HG03159 (cell line): ENCODE measurements around the gene DNAH10.

Experiments used
- ATAC-seq: cut with Tn5 transposase; IDR thresholded peaks from one replicate; pipeline ENCODE4 v1.9.1; 2021; ENCODE audit warnings: mild to moderate bottlenecking, moderate library complexity; ENCODE audit not compliant: unreplicated experiment

DNAH10 gene

DNA sequence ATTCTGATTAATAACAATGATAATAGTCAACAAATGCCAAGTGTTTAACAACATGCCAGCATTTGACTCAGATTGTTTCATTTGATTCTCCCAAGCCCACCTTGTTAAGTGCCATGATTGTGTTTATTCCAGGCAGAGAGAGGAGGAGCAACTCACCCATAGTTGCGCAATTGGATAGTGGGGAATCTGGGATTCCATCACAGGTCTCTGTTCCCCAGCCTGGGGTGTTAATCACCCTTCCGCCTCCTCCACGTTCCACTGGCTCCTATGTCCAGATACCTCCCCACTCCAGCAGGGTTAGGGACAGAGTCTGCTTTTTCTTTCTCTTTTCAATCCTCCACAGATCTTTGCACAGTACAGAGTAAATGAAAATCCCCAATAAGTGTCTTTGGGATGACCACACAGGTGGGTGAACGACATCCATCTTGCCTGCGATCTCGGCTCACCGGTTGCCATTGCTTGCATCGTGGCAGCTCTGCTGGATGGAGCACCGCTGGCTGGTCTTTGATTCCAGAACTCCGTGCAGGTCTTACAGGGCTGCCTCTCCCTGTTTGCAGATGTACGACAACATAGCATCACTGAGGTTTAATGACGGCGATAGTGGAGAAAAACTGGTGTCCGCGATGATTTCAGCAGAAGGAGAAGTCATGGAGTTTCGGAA is 78.8 kb downstream of the DNAH10 start:
- no peak for ATAC-seq

DNA sequence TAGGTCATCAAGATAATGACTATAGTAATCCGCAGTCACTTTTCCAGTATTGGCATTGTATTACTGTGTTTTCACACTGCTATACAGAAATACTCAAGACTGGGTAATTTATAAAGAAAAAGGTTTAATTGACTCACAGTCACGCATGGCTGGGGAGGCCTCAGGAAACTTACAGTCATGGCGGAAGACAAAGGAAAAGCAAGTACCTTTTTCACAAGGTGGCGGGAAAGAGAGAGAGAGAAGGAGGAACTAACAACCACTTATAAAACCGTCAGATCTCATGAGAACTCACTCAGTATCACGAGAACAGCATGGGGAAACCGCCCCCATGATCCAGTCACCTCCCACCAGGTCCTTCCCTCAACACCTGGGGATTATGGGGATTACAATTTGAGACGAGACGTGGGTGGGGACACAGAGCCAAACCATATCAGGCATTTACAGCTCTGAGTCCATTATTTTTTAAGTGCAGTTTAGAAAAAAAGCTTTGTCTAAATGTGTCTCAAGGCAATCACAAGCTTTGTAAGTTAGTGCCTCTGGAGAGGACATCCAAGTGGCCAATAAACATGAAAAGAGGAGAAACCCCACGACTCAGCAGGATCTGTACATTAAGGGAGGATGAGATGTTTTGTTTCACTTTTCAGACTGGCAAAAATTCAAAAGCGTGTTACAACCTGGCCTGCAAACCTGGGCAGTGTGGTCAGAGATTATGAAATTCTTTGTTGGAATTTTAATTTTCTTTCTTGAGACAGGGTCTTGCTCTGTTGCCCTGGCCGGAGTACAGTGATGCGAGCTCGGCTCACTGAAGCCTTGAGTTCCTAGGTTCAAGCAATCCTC is 82.0 kb downstream of the DNAH10 start:
- no peak for ATAC-seq

DNA sequence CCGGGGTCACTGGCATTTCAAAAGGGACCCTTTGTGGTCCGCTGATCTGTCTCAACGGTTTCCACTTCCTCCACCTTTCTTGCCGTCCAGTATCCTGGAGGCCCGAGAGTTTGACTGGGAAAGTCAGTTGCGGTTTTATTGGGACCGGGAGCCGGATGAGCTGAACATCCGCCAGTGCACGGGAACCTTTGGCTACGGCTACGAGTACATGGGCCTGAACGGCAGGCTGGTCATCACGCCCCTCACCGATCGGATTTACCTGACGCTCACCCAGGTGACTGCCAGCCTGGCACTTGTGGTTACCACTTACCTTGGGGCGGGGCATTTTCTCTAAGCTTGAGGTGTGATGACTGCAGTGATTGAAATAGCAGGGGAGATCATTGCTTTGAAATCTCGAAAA is 83.8 kb downstream of the DNAH10 start:
- ATAC-seq, result no peak

DNA sequence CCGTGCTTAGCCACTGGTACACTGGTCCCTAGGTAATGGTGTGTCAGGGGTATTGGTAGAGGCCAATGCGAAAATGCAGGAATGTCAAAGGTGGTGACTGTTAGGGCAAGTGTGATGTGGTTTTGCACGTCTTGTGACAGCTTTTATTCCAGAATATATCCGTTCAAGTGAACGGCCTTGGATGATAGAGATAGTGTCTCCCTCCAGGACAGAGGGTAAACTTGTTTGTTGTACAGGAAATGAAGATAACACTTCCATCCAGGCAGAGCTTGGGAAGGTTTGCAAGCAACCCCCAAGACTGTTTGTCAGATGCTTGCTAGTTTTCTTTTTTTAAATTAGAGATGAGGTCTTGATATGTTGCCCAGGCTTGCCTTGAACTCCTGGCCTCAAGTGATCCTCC is 84.2 kb downstream of the DNAH10 start:
- ATAC-seq, result no peak

DNA sequence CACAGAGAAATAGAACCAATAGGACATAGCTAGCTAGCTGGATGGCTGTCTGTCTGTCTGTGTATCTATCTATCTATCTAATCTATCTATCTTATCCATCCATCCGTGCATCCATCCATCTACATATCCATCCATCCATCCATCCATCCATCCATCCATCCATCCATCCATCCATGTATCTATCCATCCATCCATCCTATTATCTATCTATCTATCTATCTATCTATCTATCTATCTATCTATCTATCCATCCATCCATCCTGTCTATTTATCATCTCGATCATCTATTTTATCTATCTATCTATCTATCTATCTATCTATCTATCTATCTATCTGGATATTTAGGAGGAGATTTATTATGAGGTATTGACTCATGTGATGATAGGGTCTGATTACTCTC is 84.9 kb downstream of the DNAH10 start:
- no peak for ATAC-seq

DNA sequence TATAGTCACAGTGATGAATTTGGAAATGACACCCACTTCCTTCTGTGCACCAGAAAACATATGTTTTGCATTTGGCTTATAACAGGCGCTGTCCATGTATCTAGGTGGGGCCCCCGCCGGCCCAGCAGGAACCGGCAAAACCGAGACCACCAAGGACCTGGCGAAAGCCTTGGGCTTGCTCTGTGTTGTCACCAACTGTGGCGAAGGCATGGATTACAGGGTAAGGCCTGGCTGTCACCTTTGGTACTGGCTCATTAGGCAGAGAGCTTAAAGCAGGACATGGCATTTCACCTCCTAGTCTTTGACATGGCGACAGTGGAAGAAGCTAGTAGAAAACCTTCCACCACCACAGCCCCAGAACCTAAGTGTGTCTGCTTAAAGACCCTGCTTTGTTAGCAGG is 85.8 kb downstream of the DNAH10 start:
- ATAC-seq, result no peak

DNA sequence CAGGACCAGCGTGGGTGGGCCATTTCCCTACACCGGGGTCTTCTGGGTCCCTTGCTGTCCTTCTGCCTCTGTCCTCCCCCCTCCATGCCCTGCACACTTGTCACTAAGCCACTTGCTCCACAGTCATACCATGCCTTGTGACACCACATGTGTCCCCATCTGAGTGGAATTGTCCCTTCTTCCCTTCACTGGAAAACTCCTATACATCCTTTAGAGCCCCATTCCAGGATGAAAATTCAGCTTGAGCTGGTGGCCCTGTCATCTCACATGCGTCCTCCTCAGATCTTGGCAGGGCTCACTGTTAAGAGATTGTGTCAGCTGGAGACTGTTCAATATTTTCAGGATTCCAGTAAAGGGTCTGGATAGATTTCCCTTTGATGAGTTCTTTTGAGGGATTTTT is 87.4 kb downstream of the DNAH10 start:
- no peak for ATAC-seq

DNA sequence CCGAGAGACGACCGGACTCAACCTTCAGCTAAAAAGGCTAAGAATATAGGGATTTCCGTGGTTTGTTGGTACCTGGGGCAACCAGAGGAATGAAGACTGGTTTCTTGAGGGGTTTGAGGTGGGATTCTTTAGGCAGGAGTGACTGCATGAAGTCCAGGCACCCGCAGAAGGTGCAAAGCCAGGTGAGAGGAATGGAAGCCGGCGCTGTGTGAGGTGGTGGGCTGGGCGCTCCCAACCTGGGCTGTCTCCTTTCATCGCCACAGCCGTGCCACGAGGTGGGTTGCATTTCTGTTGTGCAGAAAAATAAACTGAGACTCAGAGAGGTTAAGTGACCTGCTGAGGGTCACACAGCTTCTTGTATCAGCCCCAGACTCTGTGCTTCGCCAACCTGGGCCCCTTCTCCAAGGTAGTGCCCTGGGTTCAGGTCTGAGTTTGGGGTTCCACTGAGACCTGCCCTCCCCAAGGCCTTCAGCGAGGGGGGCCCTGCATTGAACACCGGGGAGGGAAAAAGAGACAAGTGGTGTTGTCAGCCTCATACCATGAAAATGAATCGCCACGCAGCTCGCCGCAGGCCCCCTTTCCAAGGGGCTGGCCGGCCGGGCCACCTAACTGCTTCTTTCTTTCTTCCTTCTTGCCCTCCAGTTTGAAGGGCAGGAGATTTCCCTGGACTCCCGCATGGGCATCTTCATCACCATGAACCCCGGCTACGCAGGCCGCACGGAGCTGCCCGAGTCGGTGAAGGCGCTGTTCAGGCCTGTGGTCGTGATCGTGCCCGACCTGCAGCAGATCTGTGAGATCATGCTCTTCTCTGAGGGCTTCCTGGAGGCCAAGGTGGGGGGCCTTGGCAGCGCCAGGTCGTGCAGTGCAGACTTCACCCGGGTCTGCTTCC is 88.4 kb downstream of the DNAH10 start:
- ATAC-seq, result no peak

DNA sequence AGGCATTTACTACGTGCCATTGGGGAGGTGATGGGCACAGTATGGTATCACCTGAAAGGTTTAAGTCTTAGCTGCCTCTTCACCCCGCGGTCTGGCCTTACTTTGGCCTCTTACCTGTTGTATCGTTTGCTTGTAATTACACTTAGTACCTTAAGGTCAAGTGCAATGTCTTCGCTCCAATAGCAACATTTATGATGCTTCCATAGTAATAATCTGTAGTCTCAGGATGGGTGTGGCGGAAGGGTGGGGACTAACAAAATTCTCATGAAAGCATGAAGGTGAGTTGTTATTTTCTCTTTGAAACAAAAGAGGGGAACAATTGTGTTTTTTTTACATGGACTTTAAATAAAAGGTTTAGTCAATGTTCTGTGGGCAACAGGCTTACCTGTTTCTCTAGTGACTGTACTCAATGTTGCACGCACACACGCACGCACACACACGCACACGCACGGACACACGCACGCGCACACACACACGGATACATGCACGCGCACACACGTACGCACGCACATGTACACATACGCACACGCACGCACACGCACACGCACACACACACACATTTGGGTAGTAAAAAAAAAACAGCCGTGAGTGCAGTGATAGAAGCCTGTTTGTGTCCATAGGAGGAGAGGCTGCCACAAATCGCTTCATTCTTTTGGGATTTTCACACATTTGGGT is 91.4 kb downstream of the DNAH10 start:
- no peak for ATAC-seq

DNA sequence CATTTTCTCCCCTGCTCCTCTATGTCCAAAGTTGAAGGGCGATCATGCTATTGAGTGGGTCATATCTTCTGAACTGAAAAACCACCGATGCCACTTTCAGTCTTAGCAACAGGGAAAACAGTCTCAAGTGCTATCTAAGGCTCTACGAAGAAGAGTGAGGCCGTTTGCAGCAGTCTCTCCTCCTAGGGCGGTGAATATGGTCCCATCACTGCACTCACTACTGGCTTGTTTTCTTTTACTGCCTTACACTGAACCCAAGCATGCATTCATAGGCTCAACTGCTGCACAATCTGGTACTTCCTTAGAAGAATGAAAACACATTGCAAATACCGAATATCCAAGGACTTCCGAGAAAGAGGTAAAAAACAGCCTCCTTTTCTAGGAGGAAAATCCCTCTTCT is 92.1 kb downstream of the DNAH10 start:
- ATAC-seq, result no peak

DNA sequence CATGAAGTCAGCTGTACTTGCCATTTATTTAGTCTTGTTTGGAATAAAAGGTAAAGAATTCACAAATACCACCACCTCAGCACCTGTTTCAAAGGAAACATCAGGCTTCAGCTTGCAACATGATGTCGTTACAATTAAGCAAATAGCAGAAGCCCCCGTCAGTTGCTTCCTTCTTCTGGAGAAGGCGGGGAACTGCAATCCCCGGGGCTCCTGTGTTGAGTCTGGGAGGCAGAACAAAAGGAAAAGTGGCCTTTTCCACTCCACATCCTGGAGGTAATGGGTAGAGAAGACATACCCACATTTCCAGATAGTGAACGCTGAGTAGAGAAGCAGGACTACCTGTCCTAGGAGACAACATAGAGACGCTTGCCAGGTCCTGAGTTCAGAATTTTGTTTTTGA is 92.8 kb downstream of the DNAH10 start:
- no peak for ATAC-seq

DNA sequence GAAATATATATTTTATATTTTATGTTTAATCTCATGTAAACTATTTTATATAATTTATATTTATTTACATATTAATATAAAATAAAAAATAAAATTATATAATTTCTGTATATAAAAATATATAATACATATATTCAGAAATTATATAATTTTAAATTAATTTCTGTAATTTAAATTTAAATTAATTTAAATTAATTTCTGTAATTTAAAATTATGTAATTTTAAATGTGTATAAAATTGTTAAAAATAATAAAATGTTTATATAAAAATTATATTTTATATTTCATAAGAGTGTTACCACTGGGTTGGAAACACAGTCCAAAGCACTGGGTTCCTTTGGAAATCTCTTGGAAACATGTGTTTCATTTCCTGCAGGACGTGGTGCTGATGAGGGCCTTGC is 94.6 kb downstream of the DNAH10 start:
- no peak for ATAC-seq

DNA sequence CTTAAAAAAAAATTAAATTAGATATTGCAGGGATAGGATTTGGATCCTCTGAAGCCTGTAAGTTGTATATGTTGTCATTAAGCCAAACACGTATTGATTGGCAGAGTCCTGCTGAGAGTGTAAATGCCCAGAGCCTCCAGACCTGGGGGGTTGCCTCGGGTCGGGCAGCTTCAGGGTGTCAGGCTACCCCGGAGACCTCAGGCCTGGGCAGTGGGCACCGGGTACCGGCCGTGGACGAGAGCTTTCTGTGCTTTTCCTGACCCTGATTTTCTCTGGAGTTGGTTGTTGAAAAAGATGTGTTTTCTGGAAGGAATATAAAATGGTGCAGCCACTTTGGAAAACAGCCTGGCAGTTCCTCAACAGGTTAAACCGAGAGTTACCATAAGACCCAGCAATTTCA is 96.1 kb downstream of the DNAH10 start:
- no peak for ATAC-seq

DNA sequence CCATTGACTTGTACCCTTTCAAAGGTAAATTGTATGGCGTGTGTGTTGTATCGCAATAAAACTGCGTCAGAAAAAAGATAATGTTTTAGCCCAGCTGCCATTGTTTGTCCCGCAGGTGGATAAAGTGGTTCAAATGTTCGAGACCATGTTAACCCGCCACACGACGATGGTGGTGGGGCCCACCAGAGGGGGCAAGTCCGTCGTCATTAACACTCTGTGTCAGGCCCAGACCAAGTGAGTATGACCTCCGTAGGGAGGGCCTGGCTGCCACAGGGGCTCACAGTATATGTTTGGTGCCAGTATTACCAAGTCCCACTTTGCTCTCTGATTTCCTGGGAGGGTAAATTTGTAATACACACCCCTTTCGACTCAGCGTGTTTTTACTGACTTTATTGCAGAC is 96.9 kb downstream of the DNAH10 start:
- ATAC-seq, result no peak

DNA sequence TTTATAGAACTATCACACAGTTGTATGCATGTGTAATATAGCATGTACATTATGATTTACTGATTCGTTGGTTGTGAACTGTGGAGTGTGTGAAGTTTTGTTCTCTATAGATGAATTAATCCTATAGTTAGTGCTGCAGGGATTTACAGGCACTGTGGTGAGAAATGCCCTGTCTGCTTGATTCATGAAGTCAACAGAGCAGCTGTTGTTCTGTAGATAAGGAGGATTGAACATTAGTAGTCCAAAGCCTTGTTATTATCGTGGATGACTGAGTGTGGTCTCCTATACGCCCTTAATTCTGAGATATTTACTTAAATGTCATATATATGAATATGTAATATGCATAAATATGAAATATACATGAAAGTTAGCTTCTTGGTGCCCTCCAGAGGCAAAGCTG is 98.3 kb downstream of the DNAH10 start:
- no peak for ATAC-seq

DNA sequence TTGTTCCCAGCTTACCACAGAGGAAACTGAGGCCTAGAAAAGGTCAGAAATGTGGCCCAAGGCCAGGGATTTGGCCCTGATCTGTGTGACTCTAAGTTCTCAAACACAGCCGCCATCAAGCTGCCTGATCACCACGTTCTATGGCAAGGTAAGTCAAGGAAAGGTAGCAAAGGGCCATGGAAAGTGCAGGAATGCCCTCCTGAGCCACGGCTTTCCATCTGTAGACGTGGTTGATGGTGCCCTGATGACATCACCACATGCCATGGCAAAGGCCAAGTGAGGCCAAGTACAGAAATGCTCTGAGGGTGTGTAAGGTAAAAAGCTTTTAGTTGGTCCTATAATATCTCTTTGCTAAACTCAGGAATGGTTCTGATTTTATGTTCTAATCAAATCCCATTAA is 99.3 kb downstream of the DNAH10 start:
- no peak for ATAC-seq

DNA sequence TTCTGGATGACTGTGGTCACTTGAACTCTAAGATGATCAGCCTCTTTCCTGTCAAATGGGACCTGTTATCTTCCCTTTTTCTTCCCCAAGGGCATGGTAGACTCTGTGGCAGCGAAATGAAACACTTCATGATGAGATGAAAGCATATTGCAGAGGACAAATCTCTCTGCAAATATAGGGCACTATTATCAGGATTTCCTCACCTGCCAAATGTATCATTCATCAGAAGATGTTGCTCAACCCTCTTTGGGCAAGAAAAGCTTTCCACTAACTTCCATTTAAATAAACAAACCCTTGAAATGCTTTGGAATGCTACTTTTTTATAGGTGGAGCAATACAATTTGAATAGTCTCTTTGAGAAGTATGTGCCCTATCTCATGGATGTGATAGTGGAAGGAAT is 105.0 kb downstream of the DNAH10 start:
- no peak for ATAC-seq

DNA sequence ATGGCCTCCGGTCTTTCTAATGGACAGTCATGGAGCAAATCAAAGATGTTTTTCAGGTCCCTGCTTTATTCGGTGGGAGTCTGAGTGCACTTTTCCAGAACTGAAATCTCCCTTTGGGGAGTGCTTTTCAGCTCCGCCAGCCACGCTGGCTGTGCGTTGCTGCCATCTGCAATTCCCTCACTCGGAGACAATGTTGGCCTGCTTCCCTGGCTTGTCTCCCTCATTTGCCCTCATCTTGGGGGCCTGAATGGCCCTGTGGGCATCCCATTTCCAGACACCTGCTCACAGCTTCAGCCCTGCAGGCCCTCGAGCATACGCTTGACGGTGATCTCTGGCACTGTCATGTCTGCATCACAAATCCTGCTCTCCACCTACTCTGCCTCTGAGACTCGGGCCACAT is 106.7 kb downstream of the DNAH10 start:
- no peak for ATAC-seq

DNA sequence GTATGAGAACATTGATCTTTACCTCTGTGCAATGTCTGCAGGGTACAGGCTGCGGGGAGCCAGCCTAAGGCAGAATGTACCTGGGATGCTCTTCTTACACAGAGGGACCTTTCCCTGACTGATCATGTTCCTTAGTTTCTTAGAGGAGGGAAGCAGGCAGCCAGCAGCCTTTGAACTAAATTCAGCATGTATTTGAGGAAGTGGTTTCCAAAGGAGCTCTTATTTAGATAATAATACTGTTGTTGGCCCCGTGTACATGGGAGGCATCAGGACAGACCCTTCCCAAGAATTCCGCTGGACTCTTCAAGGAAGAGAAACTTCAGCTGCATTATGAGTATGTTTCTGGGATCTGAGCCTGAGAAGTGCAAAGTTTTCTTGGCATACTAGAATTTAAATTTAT is 111.7 kb downstream of the DNAH10 start:
- ATAC-seq, result no peak

DNA sequence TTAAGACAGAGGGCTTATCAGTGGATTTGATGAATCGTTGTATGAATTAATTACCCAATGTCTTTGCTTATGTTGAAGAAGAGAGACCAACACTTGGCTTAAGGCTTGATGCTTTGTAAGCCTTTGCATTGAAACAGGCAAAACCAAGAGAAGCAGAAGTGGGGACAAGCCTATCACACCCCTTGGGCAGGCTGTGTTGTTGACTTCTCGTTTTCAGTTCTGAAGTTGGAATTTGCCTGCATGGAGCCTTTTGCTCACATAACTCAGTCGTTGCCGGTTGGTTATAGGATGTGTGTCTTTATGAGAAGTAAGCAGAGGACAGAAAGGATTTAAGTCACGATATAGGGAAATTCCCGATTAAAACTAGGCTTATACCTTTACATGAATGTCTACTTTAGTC is 115.9 kb downstream of the DNAH10 start:
- ATAC-seq, result no peak

DNA sequence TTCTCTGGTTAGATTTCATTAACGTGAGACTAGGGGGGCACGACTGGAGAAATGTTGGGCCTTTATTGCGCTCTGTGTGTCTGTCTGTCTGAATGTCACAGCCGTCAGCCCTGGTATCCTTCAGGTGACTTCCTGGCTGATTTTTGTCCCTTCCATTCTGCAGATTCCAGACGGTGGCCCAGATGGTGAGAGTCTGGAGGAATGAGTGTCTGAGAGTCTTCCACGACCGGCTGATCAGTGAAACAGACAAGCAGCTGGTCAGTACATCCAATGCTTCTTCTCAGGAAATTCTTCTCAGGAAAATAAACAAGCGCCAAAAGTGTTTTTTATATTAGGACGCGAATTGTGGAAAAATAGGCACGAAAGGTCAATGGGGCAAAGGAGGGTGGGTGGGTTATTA is 117.0 kb downstream of the DNAH10 start:
- ATAC-seq, result no peak
